GM23338 (cell line): ENCODE measurements around the gene OGFOD2. TPM values are rescaled to one million over a fixed set of nuclear protein-coding genes. Genes with fewer than 3 reads are reported as not detected.

ENCODE experiments used
- ATAC-seq: fragments of 200-7000 bp; cut with Tn5 transposase; 3 replicates; pipeline ENCODE4 v1.9.1; 2020
- DNase-seq: peaks from one replicate; pipeline ENCODE4 v3.0.0-alpha.2; 2015; ENCODE audit warnings: low spot score
- H2AFZ ChIP-seq: fragments of 200-600 bp; sonication (generic); 2 replicates; pipeline ENCODE4 v1.8.0; 2016; ENCODE audit warnings: antibody characterized with exemption, mild to moderate bottlenecking, moderate library complexity
- H3F3A ChIP-seq: fragments of 200-600 bp; sonication (generic); replicated peaks from 2 replicates; pipeline ENCODE4 v1.8.0; 2017; ENCODE audit warnings: antibody characterized with exemption, mixed run types, low read depth
- H3K27ac ChIP-seq: fragments of 200-600 bp; sonication (generic); 2 replicates; pipeline ENCODE4 v1.6.1; 2016; ENCODE audit warnings: low read depth
- H3K27me3 ChIP-seq: fragments of 200-600 bp; sonication (generic); 2 replicates; pipeline ENCODE4 v1.8.0; 2016; ENCODE audit warnings: mild to moderate bottlenecking, mixed run types, moderate library complexity; ENCODE audit not compliant: insufficient read depth
- H3K36me3 ChIP-seq: fragments of 200-600 bp; sonication (generic); 2 replicates; pipeline ENCODE4 v1.8.0; 2016; ENCODE audit warnings: mild to moderate bottlenecking; ENCODE audit not compliant: insufficient read depth
- H3K4me1 ChIP-seq: fragments of 200-600 bp; sonication (generic); 2 replicates; pipeline ENCODE4 v1.8.0; 2016; ENCODE audit warnings: mild to moderate bottlenecking, moderate library complexity; ENCODE audit not compliant: insufficient read depth
- H3K4me2 ChIP-seq: fragments of 200-600 bp; sonication (generic); 2 replicates; pipeline ENCODE4 v1.7.1; 2017; ENCODE audit warnings: mixed run types
- H3K4me3 ChIP-seq: fragments of 200-600 bp; sonication (generic); 2 replicates; pipeline ENCODE4 v1.6.1; 2016; ENCODE audit warnings: mixed run types
- H3K79me2 ChIP-seq: fragments of 200-600 bp; sonication (generic); replicated peaks from 2 replicates; pipeline ENCODE4 v1.8.0; 2017; ENCODE audit warnings: mild to moderate bottlenecking; ENCODE audit not compliant: insufficient read depth
- H3K9me2 ChIP-seq: fragments of 200-600 bp; sonication (generic); 2 replicates; pipeline ENCODE4 v1.8.0; 2017; ENCODE audit not compliant: insufficient read depth
- H4K20me1 ChIP-seq: fragments of 200-600 bp; sonication (generic); replicated peaks from 2 replicates; pipeline ENCODE4 v1.8.0; 2017; ENCODE audit warnings: mild to moderate bottlenecking; ENCODE audit not compliant: insufficient read depth
- H3K27ac Mint-ChIP-seq: 2 replicates; pipeline ENCODE4 v1.8.0; 2020; ENCODE audit warnings: inconsistent platforms, mild to moderate bottlenecking, moderate library complexity, mixed read lengths
- H3K27me3 Mint-ChIP-seq: 3 replicates; pipeline ENCODE4 v1.8.0; 2022; ENCODE audit warnings: low read depth, mild to moderate bottlenecking, moderate library complexity, mixed read lengths, inconsistent platforms; ENCODE audit not compliant: insufficient read depth, poor library complexity
- H3K36me3 Mint-ChIP-seq: 3 replicates; pipeline ENCODE4 v1.8.0; 2021; ENCODE audit warnings: low read depth, mild to moderate bottlenecking, inconsistent platforms, moderate library complexity, mixed read lengths
- H3K4me1 Mint-ChIP-seq: 3 replicates; pipeline ENCODE4 v1.8.0; 2020; ENCODE audit warnings: mild to moderate bottlenecking, inconsistent platforms, mixed read lengths
- H3K4me3 Mint-ChIP-seq: 3 replicates; pipeline ENCODE4 v1.8.0; 2021; ENCODE audit warnings: moderate library complexity, mild to moderate bottlenecking, inconsistent platforms, mixed read lengths
- H3K9me3 Mint-ChIP-seq: 3 replicates; pipeline ENCODE4 v1.8.0; 2020; ENCODE audit warnings: moderate library complexity, mild to moderate bottlenecking, inconsistent platforms, mixed read lengths
- CREB1 ChIP-seq: fragments of 250-450 bp; sonication (Bioruptor Pico); IDR thresholded peaks from 2 replicates; pipeline ENCODE4 v1.5.0; 2020; ENCODE audit warnings: low read depth, mild to moderate bottlenecking, moderate library complexity
- ETS1 ChIP-seq: IDR thresholded peaks from 2 replicates; pipeline ENCODE4 v1.6.1; 2016; ENCODE audit warnings: antibody characterized with exemption
- EZH2 ChIP-seq: fragments of 200-600 bp; sonication (generic); IDR thresholded peaks from one replicate; pipeline ENCODE4 v1.8.0; 2017; ENCODE audit warnings: antibody characterized with exemption, mild to moderate bottlenecking, low read depth; ENCODE audit not compliant: unreplicated experiment
- EZH2phosphoT487 ChIP-seq: fragments of 200-600 bp; sonication (generic); IDR thresholded peaks from one replicate; pipeline ENCODE4 v1.8.1; 2018; ENCODE audit warnings: antibody characterized with exemption; ENCODE audit not compliant: unreplicated experiment
- JUNB ChIP-seq: IDR thresholded peaks from one replicate; pipeline ENCODE4 v1.6.1; 2016; ENCODE audit warnings: antibody characterized with exemption; ENCODE audit not compliant: unreplicated experiment
- NANOG ChIP-seq: IDR thresholded peaks from 2 replicates; pipeline ENCODE4 v1.6.1; 2016; ENCODE audit warnings: antibody characterized with exemption, borderline replicate concordance
- POLR2AphosphoS5 ChIP-seq: IDR thresholded peaks from 2 replicates; pipeline ENCODE4 v1.6.1; 2016; ENCODE audit warnings: antibody characterized with exemption, low read depth
- REST ChIP-seq: IDR thresholded peaks from one replicate; pipeline ENCODE4 v1.6.1; 2018; ENCODE audit warnings: antibody characterized with exemption; ENCODE audit not compliant: unreplicated experiment
- STAT1 ChIP-seq: IDR thresholded peaks from one replicate; pipeline ENCODE4 v1.6.1; 2016; ENCODE audit warnings: antibody characterized with exemption; ENCODE audit not compliant: unreplicated experiment
- ZNF114 ChIP-seq: fragments of 250-450 bp; sonication (Bioruptor Pico); IDR thresholded peaks from 2 replicates; pipeline ENCODE4 v1.5.0; 2020; ENCODE audit warnings: mild to moderate bottlenecking, moderate library complexity
- polyA plus RNA-seq: library from polyadenylated mRNA; unstranded; fragments of >200 nt; fragmentation: Nextera tagmentation; extraction: Ambion mirVana; gene quantifications from 2 replicates; pipeline ENCODE4 v1.2.1, GENCODE V29; 2016
- total RNA-seq: library from RNA; depleted of rRNA; stranded (reverse); fragments of >200 nt; shearing (Covaris generic); gene quantifications from 2 replicates; pipeline ENCODE4 v1.2.3, GENCODE V29; 2014
- TF ChIP-seq, protein P1 (sequence below), 2 experiments: fragments of 200-600 bp in 1 of 2; sonication (generic) in 1 of 2; conservative IDR thresholded peaks; 2 replicates each; pipeline versions ENCODE4 v1.5.1 to v1.6.1; 2016 to 2017; ENCODE audit warnings: antibody characterized with exemption in 2 of 2, low read depth in 2 of 2, mild to moderate bottlenecking in 2 of 2, moderate library complexity in 1 of 2

OGFOD2 gene
- total and polyA plus RNA-seq, 2 experiments from 2014 or later = 13.1 to 16.1 TPM

DNA sequence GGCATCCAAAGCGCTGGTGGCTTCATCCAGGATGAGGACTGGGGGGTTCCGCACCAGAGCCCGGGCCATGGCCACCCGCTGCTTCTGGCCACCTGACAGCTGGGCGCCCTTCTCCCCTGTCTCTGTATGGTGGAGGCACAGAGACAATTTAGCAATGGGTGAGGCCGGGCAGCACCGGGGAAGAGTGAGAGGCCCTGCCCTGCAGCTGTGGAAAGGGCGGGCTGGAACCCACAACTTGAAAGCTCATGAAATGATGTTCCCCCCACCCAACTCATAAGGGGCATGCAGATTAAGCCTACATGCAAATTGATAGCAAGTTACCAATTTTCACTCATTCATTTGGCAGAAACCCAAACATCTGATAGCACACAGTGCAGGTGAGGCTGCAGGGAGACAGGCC lies 42.8 kb upstream of the OGFOD2 start:
- H3K4me3 Mint-ChIP-seq = no peak overlapping the region
- Histone ChIP-seq H3K9me2 (no peaks in the 10 kb centered on the region), H3K36me3 (no peaks in the 10 kb centered on the region), H2AFZ (no peak overlapping the region), H3K27ac (no peak overlapping the region), H3K79me2 (no peaks in the 10 kb centered on the region), H3F3A (no peaks in the 10 kb centered on the region), H3K27me3 (no peaks in the 10 kb centered on the region), H3K4me3 (no peak overlapping the region), H3K4me1 (no peaks in the 10 kb centered on the region), H4K20me1 (no peaks in the 10 kb centered on the region; the same call in 1 of the 2 replicates), H3K4me2 (no peak overlapping the region)
- DNase-seq (no peak), ATAC-seq (no peak)
- no peaks in the 10 kb centered on the region for H3K9me3 Mint-ChIP-seq
- H3K36me3 Mint-ChIP-seq = no peaks in the 10 kb centered on the region
- no peak for TF ChIP-seq EZH2
- TF ChIP-seq NANOG = no peak
- TF ChIP-seq ETS1 = no peak
- no peak for TF ChIP-seq JUNB
- TF ChIP-seq ZNF114 (CRISPR knock-in tag) = no peak
- no peak for TF ChIP-seq CREB1
- TF ChIP-seq POLR2AphosphoS5 = no peak
- H3K4me1 Mint-ChIP-seq = no peaks in the 10 kb centered on the region; the same call in 2 of the 3 replicates
- H3K27me3 Mint-ChIP-seq = peaks cover 7% of the 10 kb centered on the region
- no peak overlapping the region for H3K27ac Mint-ChIP-seq

GRCh38 chr12:122934722-122935121 lies 40.3 kb upstream of the OGFOD2 start:
- H3K27ac ChIP-seq = no peak overlapping the region
- Mint-ChIP-seq H3K27me3 (peaks cover 5% of the 10 kb centered on the region), H3K4me3 (no peak overlapping the region), H3K36me3 (no peaks in the 10 kb centered on the region), H3K27ac (no peak overlapping the region), H3K4me1 (no peaks in the 10 kb centered on the region), H3K9me3 (no peaks in the 10 kb centered on the region)
- no peaks in the 10 kb centered on the region for H3K27me3 ChIP-seq
- no peaks in the 10 kb centered on the region for H3F3A ChIP-seq
- no peak overlapping the region for H3K4me2 ChIP-seq
- no peaks in the 10 kb centered on the region for H3K4me1 ChIP-seq
- H3K36me3 ChIP-seq = no peaks in the 10 kb centered on the region
- no peaks in the 10 kb centered on the region for H4K20me1 ChIP-seq
- no peak overlapping the region for H3K4me3 ChIP-seq
- H3K79me2 ChIP-seq = no peaks in the 10 kb centered on the region
- H3K9me2 ChIP-seq = no peaks in the 10 kb centered on the region
- no peak overlapping the region for H2AFZ ChIP-seq
- no peak for ATAC-seq
- no peak for DNase-seq
- TF ChIP-seq STAT1 = no peak
- no peak for TF ChIP-seq CREB1
- TF ChIP-seq, protein P1, sequence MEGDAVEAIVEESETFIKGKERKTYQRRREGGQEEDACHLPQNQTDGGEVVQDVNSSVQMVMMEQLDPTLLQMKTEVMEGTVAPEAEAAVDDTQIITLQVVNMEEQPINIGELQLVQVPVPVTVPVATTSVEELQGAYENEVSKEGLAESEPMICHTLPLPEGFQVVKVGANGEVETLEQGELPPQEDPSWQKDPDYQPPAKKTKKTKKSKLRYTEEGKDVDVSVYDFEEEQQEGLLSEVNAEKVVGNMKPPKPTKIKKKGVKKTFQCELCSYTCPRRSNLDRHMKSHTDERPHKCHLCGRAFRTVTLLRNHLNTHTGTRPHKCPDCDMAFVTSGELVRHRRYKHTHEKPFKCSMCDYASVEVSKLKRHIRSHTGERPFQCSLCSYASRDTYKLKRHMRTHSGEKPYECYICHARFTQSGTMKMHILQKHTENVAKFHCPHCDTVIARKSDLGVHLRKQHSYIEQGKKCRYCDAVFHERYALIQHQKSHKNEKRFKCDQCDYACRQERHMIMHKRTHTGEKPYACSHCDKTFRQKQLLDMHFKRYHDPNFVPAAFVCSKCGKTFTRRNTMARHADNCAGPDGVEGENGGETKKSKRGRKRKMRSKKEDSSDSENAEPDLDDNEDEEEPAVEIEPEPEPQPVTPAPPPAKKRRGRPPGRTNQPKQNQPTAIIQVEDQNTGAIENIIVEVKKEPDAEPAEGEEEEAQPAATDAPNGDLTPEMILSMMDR (conservative IDR thresholded peaks at IDR 0.05; ENCODE audit: low read depth in 2 of 2) = no peak
- no peak for TF ChIP-seq REST
- TF ChIP-seq EZH2phosphoT487 = no peak
- no peak for TF ChIP-seq POLR2AphosphoS5
- no peak for TF ChIP-seq NANOG
- TF ChIP-seq ZNF114 (CRISPR knock-in tag) = no peak
- no peak for TF ChIP-seq EZH2
- TF ChIP-seq JUNB = no peak
